G401.6 (cell line): ENCODE results near the gene MARF1.
"Not testable (repeated sequence)": the region's sequence is repeated elsewhere in the genome, so short reads cannot be mapped to it uniquely, and the experiment has no call there.

ENCODE experiments used
- FAIRE-seq: peaks from 2 replicates; lab custom pipeline; 2012; peaks lifted over from hg19 to GRCh38; lab: Jason Lieb, UNC

MARF1 gene

GRCh38 chr16:15599303-15600070 is 43.5 kb downstream of the MARF1 start:
- FAIRE-seq = no peak

- no peak for FAIRE-seq
Observed at GRCh38 chr16:15598648-15599190, 44.2 kb downstream of the MARF1 start.

- no peak for FAIRE-seq
Observed at GRCh38 chr16:15597822-15598647, 44.9 kb downstream of the MARF1 start.

- no peak for FAIRE-seq
Observed at GRCh38 chr16:15597135-15597534, 45.8 kb downstream of the MARF1 start.

GRCh38 chr16:15594711-15595320 is 48.1 kb downstream of the MARF1 start:
- FAIRE-seq = no peak

- no peak for FAIRE-seq
Observed at GRCh38 chr16:15593235-15593634, 49.7 kb downstream of the MARF1 start.

GRCh38 chr16:15592324-15592723 is 50.6 kb downstream of the MARF1 start:
- FAIRE-seq = no peak

GRCh38 chr16:15587152-15587825 is 55.7 kb downstream of the MARF1 start:
- FAIRE-seq = no peak

- FAIRE-seq = no peak
Observed at GRCh38 chr16:15586716-15587115, 56.2 kb downstream of the MARF1 start.

GRCh38 chr16:15585956-15586355 is 57.0 kb downstream of the MARF1 start:
- no peak for FAIRE-seq

GRCh38 chr16:15583526-15583925 is 59.4 kb downstream of the MARF1 start:
- no peak for FAIRE-seq

GRCh38 chr16:15581127-15581815 is 61.7 kb downstream of the MARF1 start:
- no peak for FAIRE-seq

GRCh38 chr16:15578824-15579223 is 64.1 kb downstream of the MARF1 start:
- FAIRE-seq = no peak

- no peak for FAIRE-seq
Observed at GRCh38 chr16:15576960-15577958, 65.7 kb downstream of the MARF1 start.

GRCh38 chr16:15575293-15576049 is 67.5 kb downstream of the MARF1 start:
- FAIRE-seq = no peak

GRCh38 chr16:15574614-15574948 is 68.4 kb downstream of the MARF1 start:
- no peak for FAIRE-seq

- FAIRE-seq = not testable (repeated sequence)
Observed at GRCh38 chr16:15573896-15574613, 68.9 kb downstream of the MARF1 start.

GRCh38 chr16:15573274-15573895 is 69.6 kb downstream of the MARF1 start:
- FAIRE-seq = no peak
